H4 (cell line): ENCODE data around the gene RGMB. TPM values are rescaled to one million over a fixed set of nuclear protein-coding genes. Genes with fewer than 3 reads are reported as not detected.

ENCODE experiments used
- DNase-seq: peaks from one replicate; pipeline ENCODE4 v3.0.0-alpha.2; 2015; ENCODE audit warnings: low spot score
- total RNA-seq: library from RNA; depleted of rRNA; stranded (reverse); fragments of >200 nt; shearing (Covaris generic); gene quantifications from 2 replicates; pipeline ENCODE4 v1.2.3, GENCODE V29; 2014; rRNA removed

RGMB gene
- total RNA-seq, 1 experiment from 2014 or later: 14.3 TPM

DNA sequence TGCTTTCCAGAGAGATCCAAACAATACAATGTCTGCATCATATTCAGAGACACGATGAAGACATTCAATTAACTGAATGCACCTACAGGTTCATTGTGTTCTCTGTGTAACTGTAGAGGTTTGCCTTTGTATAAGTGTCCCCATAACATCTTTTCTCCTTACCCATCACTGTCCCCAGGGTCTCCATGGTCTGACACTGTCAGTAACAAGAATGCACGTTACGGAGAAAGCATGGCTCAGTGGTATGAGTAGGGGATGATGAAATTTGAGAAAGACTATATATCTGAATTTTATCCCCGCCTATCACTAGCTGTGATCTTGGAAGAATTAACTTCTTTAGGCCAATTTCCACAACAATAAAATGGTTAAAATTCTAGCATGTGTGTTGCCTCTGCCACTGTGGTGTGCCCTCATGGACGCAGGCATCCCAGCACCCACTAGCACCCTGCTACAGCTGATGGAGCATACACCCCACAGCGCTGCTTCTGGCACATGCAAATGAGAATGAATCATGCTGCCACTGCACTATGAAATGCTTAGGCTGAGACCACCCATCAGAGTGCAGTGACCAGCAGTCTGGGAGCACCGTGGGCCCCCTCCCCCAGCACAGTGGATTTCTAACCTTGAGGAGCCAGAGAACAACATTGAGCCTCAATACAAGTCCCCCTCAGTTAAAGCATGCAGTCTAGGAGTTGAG, 54.3 kb downstream of the RGMB start:
- DNase-seq: no peak

- DNase-seq: no peak
Observed at GRCh38 chr5:98836175-98836574, 62.7 kb downstream of the RGMB start.

DNA sequence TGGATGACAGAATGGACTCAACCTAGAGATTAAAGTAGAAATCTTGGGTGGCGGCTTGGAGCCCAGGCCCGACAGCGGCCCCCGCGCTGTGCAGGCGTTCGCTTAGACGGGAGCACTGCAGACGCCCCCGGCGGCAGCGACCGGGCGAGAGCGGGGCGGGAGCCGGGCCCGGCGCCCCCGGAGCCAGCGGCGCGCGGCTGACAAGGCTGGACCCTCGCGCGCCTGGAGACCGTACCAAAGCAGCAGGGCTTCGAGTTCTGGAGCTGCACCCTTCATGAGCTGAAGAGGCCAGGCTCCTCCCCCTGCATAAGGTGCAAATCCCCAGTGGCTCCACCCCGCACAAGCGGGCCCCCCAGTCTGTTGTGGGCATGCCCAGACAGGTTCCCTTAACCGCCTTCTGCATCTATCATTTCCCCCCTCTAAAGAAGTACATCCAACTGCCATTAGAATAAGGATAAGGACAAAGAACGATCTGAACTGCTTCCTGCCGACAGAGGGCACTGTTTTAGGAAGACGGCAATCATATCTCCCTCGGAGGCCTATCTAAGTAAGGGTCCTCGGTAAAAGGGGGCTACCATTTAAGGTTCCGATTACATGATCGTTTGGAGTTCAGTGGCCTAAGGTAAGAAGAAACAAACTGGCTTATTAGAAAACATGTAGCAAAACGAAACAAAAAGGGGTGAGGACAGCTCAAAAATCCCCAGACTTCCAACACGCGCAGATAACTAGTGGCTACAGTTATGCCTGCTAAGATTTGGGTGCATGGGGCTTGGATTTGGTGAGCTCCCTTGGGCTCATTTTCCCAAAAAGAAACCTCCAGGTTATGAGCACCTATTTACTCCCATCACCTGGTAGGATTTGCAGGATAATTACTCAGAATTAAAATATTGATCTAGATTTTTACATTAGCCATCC, 66.3 kb downstream of the RGMB start:
- peak; percentile 8 for DNase-seq

DNA sequence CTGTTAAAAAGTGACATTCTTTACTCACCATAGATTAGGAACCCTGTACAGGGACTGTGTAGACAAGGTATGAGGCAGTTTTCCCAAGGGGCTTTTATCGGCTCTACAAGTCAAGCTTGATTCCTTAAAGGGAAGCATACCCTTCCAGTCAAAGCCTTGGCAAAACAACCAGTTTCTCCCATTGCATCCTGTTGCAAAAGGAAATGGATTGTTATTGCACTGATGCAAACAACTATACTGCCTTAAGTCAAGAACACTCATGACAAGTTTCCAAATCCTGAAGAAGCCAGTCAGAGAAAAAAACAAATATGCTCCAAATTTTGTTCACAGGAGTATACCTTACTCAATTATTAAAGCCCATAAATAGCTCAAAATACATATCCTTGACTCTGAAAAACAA, 67.5 kb downstream of the RGMB start:
- no peak for DNase-seq

- DNase-seq: no peak
Observed at GRCh38 chr5:98843481-98843880, 70.0 kb downstream of the RGMB start.

DNA sequence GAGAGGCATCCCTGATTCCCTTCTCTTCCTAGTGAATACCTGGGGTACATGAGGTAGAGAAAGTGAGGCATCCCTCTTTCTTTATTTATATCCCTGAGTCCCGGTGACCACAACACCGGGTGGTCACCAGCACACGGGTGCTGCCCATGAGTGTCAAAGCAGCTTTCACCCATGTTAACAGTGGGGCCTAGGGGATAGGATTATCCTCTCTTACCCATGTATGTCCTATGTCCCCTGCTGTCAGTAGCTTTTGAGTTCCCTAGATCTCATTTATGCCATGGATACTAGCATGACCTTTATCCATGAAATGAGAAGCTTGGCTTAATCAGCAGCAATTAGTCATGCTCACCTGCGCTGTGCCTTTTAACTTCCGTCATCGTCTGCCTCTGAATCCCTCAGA, 71.4 kb downstream of the RGMB start:
- DNase-seq: no peak

- DNase-seq: no peak
Observed at GRCh38 chr5:98845878-98846277, 72.4 kb downstream of the RGMB start.

Other genes starting within 250 kb of the RGMB start
- 27.7 and 52.1 TPM in 2 replicates for gene CHD1, start 155.3 kb downstream of the RGMB start, total RNA-seq